GM18861 (cell line): ENCODE results near the gene BPTF.
A peak's percentile ranks its signal among the peaks of the same experiment; 100 is the strongest.
"Not testable (repeated sequence)": the region's sequence is repeated elsewhere in the genome, so short reads cannot be mapped to it uniquely, and the experiment has no call there.

Experiments used
- ATAC-seq: cut with Tn5 transposase; IDR thresholded peaks from one replicate; pipeline ENCODE4 v1.9.1; 2021; ENCODE audit not compliant: unreplicated experiment

Gene BPTF

GRCh38 chr17:68004201-68004600 is 178.9 kb downstream of the BPTF start:
- ATAC-seq = no peak

- no peak for ATAC-seq
Measured at GRCh38 chr17:68006797-68007196, 181.5 kb downstream of the BPTF start.

GRCh38 chr17:68011199-68011665 is 185.9 kb downstream of the BPTF start:
- no peak for ATAC-seq

- no peak for ATAC-seq
Measured at GRCh38 chr17:68013385-68013784, 188.1 kb downstream of the BPTF start.

GRCh38 chr17:68015081-68015723 is 189.9 kb downstream of the BPTF start:
- ATAC-seq = no peak

- ATAC-seq = no peak
Measured at GRCh38 chr17:68016838-68017237, 191.5 kb downstream of the BPTF start.

- not testable (repeated sequence) for ATAC-seq
Measured at GRCh38 chr17:68018493-68018892, 193.2 kb downstream of the BPTF start.

GRCh38 chr17:68019336-68019674 is 194.0 kb downstream of the BPTF start:
- no peak for ATAC-seq

- ATAC-seq = peak; percentile 93
Measured at GRCh38 chr17:68019675-68020408, 194.5 kb downstream of the BPTF start.

GRCh38 chr17:68020409-68020756 is 195.1 kb downstream of the BPTF start:
- no peak for ATAC-seq

GRCh38 chr17:68020791-68021190 is 195.5 kb downstream of the BPTF start:
- not testable (repeated sequence) for ATAC-seq

- ATAC-seq = no peak
Measured at GRCh38 chr17:68021963-68022362, 196.7 kb downstream of the BPTF start.

- not testable (repeated sequence) for ATAC-seq
Measured at GRCh38 chr17:68022547-68022946, 197.2 kb downstream of the BPTF start.

- no peak for ATAC-seq
Measured at GRCh38 chr17:68029512-68030215, 204.4 kb downstream of the BPTF start.
